Upper lobe of left lung (tissue), 4 donors: ENCODE data around the gene STK26.

ENCODE experiments used
- CTCF ChIP-seq, 6 experiments: fragments of 450-650 bp in 4 of 6; fragments of 200-600 bp in 2 of 6; sonication (generic) in 2 of 6; IDR thresholded peaks; one replicate each; pipeline ENCODE4 v1.5.1; 2016 to 2019; ENCODE audit warnings: antibody characterized with exemption in 6 of 6
- EP300 ChIP-seq, 4 donors: sonication (generic); formaldehyde crosslinking; IDR thresholded peaks; one replicate each; pipeline ENCODE4 v1.5.1; 2017; ENCODE audit warnings: antibody characterized with exemption in 4 of 4, control low read depth in 2 of 4
- POLR2A ChIP-seq, 4 donors: fragments of 450-650 bp; IDR thresholded peaks; one replicate each; pipeline ENCODE4 v1.5.1; 2016 to 2017; ENCODE audit warnings: antibody characterized with exemption in 4 of 4, mild to moderate bottlenecking in 2 of 4
- POLR2AphosphoS5 ChIP-seq, 2 donors: sonication (generic); formaldehyde crosslinking; IDR thresholded peaks; one replicate each; pipeline ENCODE4 v1.5.1; 2017; ENCODE audit warnings: antibody characterized with exemption in 2 of 2

GRCh38 chrX:132088864-132089263, 65.8 kb downstream of the STK26 start:
- TF ChIP-seq CTCF (IDR thresholded peaks at IDR 0.05), result no peak
- TF ChIP-seq POLR2A (IDR thresholded peaks at IDR 0.05), result no peak
- no peak for TF ChIP-seq POLR2AphosphoS5 (IDR thresholded peaks at IDR 0.05)
- no peak for TF ChIP-seq EP300 (IDR thresholded peaks at IDR 0.05)
